OCI-LY7 (cell line): ENCODE data around the gene GYG2. TPM values are rescaled to one million over a fixed set of nuclear protein-coding genes. Genes with fewer than 3 reads are reported as not detected.
"Not testable (repeated sequence)": the region's sequence is repeated elsewhere in the genome, so short reads cannot be mapped to it uniquely, and the experiment has no call there.

Source experiments
- BruUV-seq: library from RNA; stranded (reverse); fragments of 400-500 nt; replicated peaks from 2 replicates; lab custom pipeline; 2021; lab: Mats Ljungman, UMichigan
- CTCF ChIA-PET: fragments of 300-600 bp; sonication (Branson Sonifier 250); formaldehyde crosslinking; loops from one replicate; lab custom pipeline; 2022; ENCODE audit warnings: antibody characterized with exemption; ENCODE audit not compliant: unreplicated experiment; lab: Charles Lee
- POLR2A ChIA-PET: fragments of 300-600 bp; sonication (Branson Sonifier 250); formaldehyde crosslinking; loops from one replicate; lab custom pipeline; 2022; ENCODE audit warnings: antibody characterized with exemption; lab: Charles Lee
- DNase-seq: peaks from one replicate; pipeline ENCODE4 v3.0.0-alpha.2; 2015; ENCODE audit warnings: low spot score
- H2AFZ ChIP-seq: fragments of 200-600 bp; sonication (generic), shearing (Covaris generic); 2 replicates; pipeline ENCODE4 v1.6.1; 2014; ENCODE audit warnings: mild to moderate bottlenecking, antibody characterized with exemption, low read length, moderate library complexity
- H3K27ac ChIP-seq: fragments of 200-600 bp; sonication (generic); 2 replicates; pipeline ENCODE4 v1.5.1; 2014; ENCODE audit warnings: mixed run types, low read depth, mild to moderate bottlenecking, moderate library complexity, low read length, inconsistent platforms; ENCODE audit not compliant: poor library complexity, severe bottlenecking
- H3K36me3 ChIP-seq: fragments of 200-600 bp; sonication (generic); 2 replicates; pipeline ENCODE4 v1.6.1; 2014; ENCODE audit warnings: mild to moderate bottlenecking, antibody characterized with exemption, low read length, moderate library complexity, mixed read lengths; ENCODE audit not compliant: insufficient read depth
- H3K4me1 ChIP-seq: fragments of 200-600 bp; sonication (generic); 2 replicates; pipeline ENCODE4 v1.5.1; 2014; ENCODE audit warnings: mild to moderate bottlenecking, low read length; ENCODE audit not compliant: insufficient read depth, poor library complexity, severe bottlenecking
- H3K4me2 ChIP-seq: fragments of 200-600 bp; sonication (generic); 2 replicates; pipeline ENCODE4 v1.6.1; 2014; ENCODE audit warnings: mild to moderate bottlenecking, low read length
- H3K4me3 ChIP-seq: fragments of 200-600 bp; sonication (generic); 2 replicates; pipeline ENCODE4 v1.5.1; 2014; ENCODE audit warnings: mild to moderate bottlenecking, low read depth, low read length; ENCODE audit not compliant: poor library complexity, severe bottlenecking
- H3K79me2 ChIP-seq: fragments of 200-600 bp; sonication (generic); 2 replicates; pipeline ENCODE4 v1.6.1; 2016; ENCODE audit warnings: low read depth, mild to moderate bottlenecking, low read length, moderate library complexity, mixed read lengths; ENCODE audit not compliant: insufficient read depth
- H3K9me2 ChIP-seq: fragments of 200-600 bp; sonication (generic); 2 replicates; pipeline ENCODE4 v1.6.1; 2016; ENCODE audit warnings: mild to moderate bottlenecking, low read length, mixed read lengths; ENCODE audit not compliant: insufficient read depth
- H3K9me3 ChIP-seq: fragments of 200-600 bp; sonication (generic); 2 replicates; pipeline ENCODE4 v1.6.1; 2014; ENCODE audit warnings: mild to moderate bottlenecking, mixed run types, low read length, mixed read lengths
- H4K20me1 ChIP-seq: fragments of 200-600 bp; sonication (generic); 2 replicates; pipeline ENCODE4 v1.6.1; 2014; ENCODE audit warnings: mild to moderate bottlenecking, antibody characterized with exemption, low read length, moderate library complexity, mixed read lengths; ENCODE audit not compliant: insufficient read depth
- EZH2phosphoT487 ChIP-seq: fragments of 200-600 bp; sonication (generic); IDR thresholded peaks from 2 replicates; pipeline ENCODE4 v1.6.1; 2018; ENCODE audit warnings: low read depth, borderline replicate concordance, mild to moderate bottlenecking, mixed run types, antibody characterized with exemption, low read length, moderate library complexity, mixed read lengths
- intact Hi-C: fragments of 100-400 bp; cut with micrococcal nuclease; formaldehyde crosslinking; loops from one replicate; pipeline ENCODE4 v1.10.0; 2022; ENCODE audit not compliant: unreplicated experiment
- total RNA-seq, 2 experiments: library from RNA; depleted of rRNA in 1 of 2; stranded (reverse); fragments of >200 nt in 1 of 2; shearing (Covaris generic) in 1 of 2; gene quantifications; 2 replicates each; pipeline ENCODE4 v1.2.3, GENCODE V29; 2014 to 2022
- TF ChIP-seq, protein P1 (sequence below): fragments of 200-600 bp; sonication (generic); conservative IDR thresholded peaks from 2 replicates; pipeline ENCODE4 v1.5.1; 2014; ENCODE audit warnings: mild to moderate bottlenecking, antibody characterized with exemption, low read length, moderate library complexity, mixed read lengths

Gene GYG2
- total RNA-seq, 2 experiments from 2014 or later, result not detected

GRCh38 chrX:2789569-2789968 is 39.2 kb upstream of the GYG2 start:
- H3K4me2 ChIP-seq, result no peak overlapping the region
- no peak for DNase-seq
- intact Hi-C loops, result no loop called here
- TF ChIP-seq, protein P1, sequence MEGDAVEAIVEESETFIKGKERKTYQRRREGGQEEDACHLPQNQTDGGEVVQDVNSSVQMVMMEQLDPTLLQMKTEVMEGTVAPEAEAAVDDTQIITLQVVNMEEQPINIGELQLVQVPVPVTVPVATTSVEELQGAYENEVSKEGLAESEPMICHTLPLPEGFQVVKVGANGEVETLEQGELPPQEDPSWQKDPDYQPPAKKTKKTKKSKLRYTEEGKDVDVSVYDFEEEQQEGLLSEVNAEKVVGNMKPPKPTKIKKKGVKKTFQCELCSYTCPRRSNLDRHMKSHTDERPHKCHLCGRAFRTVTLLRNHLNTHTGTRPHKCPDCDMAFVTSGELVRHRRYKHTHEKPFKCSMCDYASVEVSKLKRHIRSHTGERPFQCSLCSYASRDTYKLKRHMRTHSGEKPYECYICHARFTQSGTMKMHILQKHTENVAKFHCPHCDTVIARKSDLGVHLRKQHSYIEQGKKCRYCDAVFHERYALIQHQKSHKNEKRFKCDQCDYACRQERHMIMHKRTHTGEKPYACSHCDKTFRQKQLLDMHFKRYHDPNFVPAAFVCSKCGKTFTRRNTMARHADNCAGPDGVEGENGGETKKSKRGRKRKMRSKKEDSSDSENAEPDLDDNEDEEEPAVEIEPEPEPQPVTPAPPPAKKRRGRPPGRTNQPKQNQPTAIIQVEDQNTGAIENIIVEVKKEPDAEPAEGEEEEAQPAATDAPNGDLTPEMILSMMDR, result no peak
- no peak for TF ChIP-seq EZH2phosphoT487
- CTCF ChIA-PET, result no interaction called here
- no peaks in the 10 kb centered on the region for H3K4me1 ChIP-seq
- no TSS peak for BruUV-seq
- no peak overlapping the region for H2AFZ ChIP-seq
- H3K9me3 ChIP-seq, result no peaks in the 10 kb centered on the region
- H3K9me2 ChIP-seq, result no peaks in the 10 kb centered on the region
- no peaks in the 10 kb centered on the region for H3K79me2 ChIP-seq
- POLR2A ChIA-PET, result no interaction called here
- no peaks in the 10 kb centered on the region for H4K20me1 ChIP-seq
- H3K4me3 ChIP-seq, result no peak overlapping the region
- no peak overlapping the region for H3K27ac ChIP-seq
- no peaks in the 10 kb centered on the region for H3K36me3 ChIP-seq

- DNase-seq, result no peak
- no peaks in the 10 kb centered on the region for H3K4me1 ChIP-seq
- no TSS peak for BruUV-seq
- no peaks in the 10 kb centered on the region for H3K9me3 ChIP-seq
- TF ChIP-seq, protein P1, result no peak
- TF ChIP-seq EZH2phosphoT487, result no peak
- intact Hi-C loops, result no loop called here
- H3K27ac ChIP-seq, result no peak overlapping the region
- H3K4me2 ChIP-seq, result no peak overlapping the region
- H2AFZ ChIP-seq, result no peak overlapping the region
- H4K20me1 ChIP-seq, result no peaks in the 10 kb centered on the region
- no peak overlapping the region for H3K4me3 ChIP-seq
- no peaks in the 10 kb centered on the region for H3K79me2 ChIP-seq
- no peaks in the 10 kb centered on the region for H3K9me2 ChIP-seq
- ChIA-PET CTCF (no interaction called here), POLR2A (no interaction called here)
- H3K36me3 ChIP-seq, result no peaks in the 10 kb centered on the region
Measured at GRCh38 chrX:2793752-2794151, 35.0 kb upstream of the GYG2 start.

DNA sequence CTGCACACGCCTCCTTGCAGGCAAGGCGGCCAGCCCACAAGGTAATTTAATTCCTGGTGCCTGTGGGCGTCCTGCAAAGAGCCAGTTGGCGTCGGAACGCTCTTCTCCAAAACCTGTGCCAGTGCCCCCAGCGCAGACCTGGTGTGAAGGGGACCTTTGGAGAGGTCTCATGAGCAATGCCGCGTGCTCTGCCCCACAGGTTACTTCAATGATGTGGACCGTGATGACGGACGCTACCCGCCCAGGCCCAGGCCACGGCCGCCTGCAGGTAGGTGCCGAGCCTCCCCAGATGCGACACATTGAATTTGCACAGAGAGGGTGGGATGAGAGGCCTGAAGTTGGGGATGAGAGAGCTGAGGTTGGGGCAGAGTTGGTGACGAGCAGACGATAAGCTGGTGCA is 34.4 kb upstream of the GYG2 start:
- ChIA-PET POLR2A (no interaction called here), CTCF (no interaction called here)
- no peaks in the 10 kb centered on the region for H3K36me3 ChIP-seq
- H3K4me1 ChIP-seq, result no peaks in the 10 kb centered on the region
- H2AFZ ChIP-seq, result no peak overlapping the region
- no peak overlapping the region for H3K27ac ChIP-seq
- BruUV-seq, result no TSS peak
- no peak overlapping the region for H3K4me3 ChIP-seq
- TF ChIP-seq EZH2phosphoT487, result no peak
- TF ChIP-seq, protein P1, result no peak
- DNase-seq, result no peak
- H3K4me2 ChIP-seq, result no peak overlapping the region
- H3K79me2 ChIP-seq, result no peaks in the 10 kb centered on the region
- H4K20me1 ChIP-seq, result no peaks in the 10 kb centered on the region
- no peaks in the 10 kb centered on the region for H3K9me3 ChIP-seq
- intact Hi-C loops, result no loop called here
- no peaks in the 10 kb centered on the region for H3K9me2 ChIP-seq

- H3K36me3 ChIP-seq, H3K9me3 ChIP-seq, H3K27ac ChIP-seq, H3K79me2 ChIP-seq, BruUV-seq, CTCF ChIA-PET, H2AFZ ChIP-seq, H4K20me1 ChIP-seq, H3K4me2 ChIP-seq, DNase-seq, H3K4me3 ChIP-seq, intact Hi-C loops, H3K9me2 ChIP-seq, POLR2A ChIA-PET, H3K4me1 ChIP-seq: not testable (repeated sequence)
Measured at GRCh38 chrX:2796808-2797207, 31.9 kb upstream of the GYG2 start.
